Vagina (tissue), 2 donors: ENCODE measurements around the gene PDE8A.

Source experiments
- POLR2A ChIP-seq, 2 donors: fragments of 450-650 bp; IDR thresholded peaks; one replicate each; pipeline ENCODE4 v1.6.1; 2017; ENCODE audit warnings: antibody characterized with exemption in 2 of 2, mild to moderate bottlenecking in 2 of 2, moderate library complexity in 2 of 2
- POLR2AphosphoS5 ChIP-seq, 2 donors: sonication (generic); formaldehyde crosslinking; IDR thresholded peaks; one replicate each; pipeline ENCODE4 v1.9.0; 2017; ENCODE audit warnings: antibody characterized with exemption in 2 of 2, mild to moderate bottlenecking in 2 of 2, low read depth in 1 of 2; ENCODE audit not compliant: insufficient read depth in 1 of 2
- TF ChIP-seq, protein P1 (sequence below), 3 experiments: fragments of 450-650 bp in 2 of 3; fragments of 200-600 bp in 1 of 3; sonication (generic) in 1 of 3; IDR thresholded peaks; one replicate each; pipeline ENCODE4 v1.5.1; 2017 to 2019; ENCODE audit warnings: antibody characterized with exemption in 3 of 3, mild to moderate bottlenecking in 2 of 3, moderate library complexity in 2 of 3

- TF ChIP-seq, protein P1, sequence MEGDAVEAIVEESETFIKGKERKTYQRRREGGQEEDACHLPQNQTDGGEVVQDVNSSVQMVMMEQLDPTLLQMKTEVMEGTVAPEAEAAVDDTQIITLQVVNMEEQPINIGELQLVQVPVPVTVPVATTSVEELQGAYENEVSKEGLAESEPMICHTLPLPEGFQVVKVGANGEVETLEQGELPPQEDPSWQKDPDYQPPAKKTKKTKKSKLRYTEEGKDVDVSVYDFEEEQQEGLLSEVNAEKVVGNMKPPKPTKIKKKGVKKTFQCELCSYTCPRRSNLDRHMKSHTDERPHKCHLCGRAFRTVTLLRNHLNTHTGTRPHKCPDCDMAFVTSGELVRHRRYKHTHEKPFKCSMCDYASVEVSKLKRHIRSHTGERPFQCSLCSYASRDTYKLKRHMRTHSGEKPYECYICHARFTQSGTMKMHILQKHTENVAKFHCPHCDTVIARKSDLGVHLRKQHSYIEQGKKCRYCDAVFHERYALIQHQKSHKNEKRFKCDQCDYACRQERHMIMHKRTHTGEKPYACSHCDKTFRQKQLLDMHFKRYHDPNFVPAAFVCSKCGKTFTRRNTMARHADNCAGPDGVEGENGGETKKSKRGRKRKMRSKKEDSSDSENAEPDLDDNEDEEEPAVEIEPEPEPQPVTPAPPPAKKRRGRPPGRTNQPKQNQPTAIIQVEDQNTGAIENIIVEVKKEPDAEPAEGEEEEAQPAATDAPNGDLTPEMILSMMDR (IDR thresholded peaks at IDR 0.05), result no peak
- no peak for TF ChIP-seq POLR2A (IDR thresholded peaks at IDR 0.05)
- no peak for TF ChIP-seq POLR2AphosphoS5 (IDR thresholded peaks at IDR 0.05; ENCODE audit: insufficient read depth in 1 of 2, low read depth in 1 of 2)
These were observed 122.9 kb downstream of the PDE8A start for GRCh38 chr15:85104584-85104983.
